Common myeloid progenitor, CD34-positive (primary cell): ENCODE data around the gene FLCN.

Experiments used
- CTCF ChIA-PET: fragments of 350-600 bp; sonication (Branson Sonifier 250); formaldehyde crosslinking; loops from one replicate; lab custom pipeline; 2021; ENCODE audit warnings: antibody characterized with exemption; lab: Charles Lee
- POLR2A ChIA-PET: fragments of 350-600 bp; sonication (Branson Sonifier 250); formaldehyde crosslinking; loops from one replicate; lab custom pipeline; 2021; ENCODE audit warnings: antibody characterized with exemption; lab: Charles Lee
- DNase-seq, 3 donors: peaks; one replicate each; pipeline versions ENCODE4 v3.0.0 to v3.0.0-alpha.2; 2013
- H3K27ac ChIP-seq, 2 experiments: 1 replicate in 1 of 2; 2 replicates in 1 of 2; pipeline ENCODE4 v1.7.0; 2013; ENCODE audit warnings: inconsistent platforms in 2 of 2, low read length in 2 of 2, mild to moderate bottlenecking in 2 of 2, low read depth in 1 of 2, moderate library complexity in 1 of 2; ENCODE audit not compliant: severe bottlenecking in 2 of 2, insufficient read depth in 1 of 2, poor library complexity in 1 of 2
- H3K27me3 ChIP-seq, 5 experiments: replicated peaks in 2 of 5; 1 replicate in 3 of 5; 2 replicates in 2 of 5; pipeline versions ENCODE4 v1.6.1 to v1.7.0; 2013; ENCODE audit warnings: low read length in 4 of 5, mild to moderate bottlenecking in 2 of 5, moderate library complexity in 2 of 5, inconsistent platforms in 1 of 5; ENCODE audit not compliant: insufficient read depth in 5 of 5, control insufficient read depth in 4 of 5
- H3K36me3 ChIP-seq, 4 experiments: 1 replicate in 2 of 4; 2 replicates in 2 of 4; pipeline versions ENCODE4 v1.6.1 to v1.7.0; 2013; ENCODE audit warnings: low read length in 3 of 4, control low read depth in 1 of 4, mild to moderate bottlenecking in 1 of 4; ENCODE audit not compliant: control insufficient read depth in 4 of 4, insufficient read depth in 4 of 4
- H3K4me1 ChIP-seq, 4 experiments: 1 replicate in 3 of 4; 2 replicates in 1 of 4; pipeline versions ENCODE4 v1.6.1 to v1.7.1; 2013; ENCODE audit warnings: low read length in 3 of 4, mild to moderate bottlenecking in 3 of 4, control low read depth in 1 of 4, inconsistent platforms in 1 of 4, moderate library complexity in 1 of 4; ENCODE audit not compliant: control insufficient read depth in 4 of 4, insufficient read depth in 4 of 4; ENCODE audit errors: control extremely low read depth in 1 of 4
- H3K4me3 ChIP-seq, 7 experiments: 1 replicate in 4 of 7; 2 replicates in 3 of 7; pipeline versions ENCODE4 v1.5.1 to v1.7.0; 2013; ENCODE audit warnings: mild to moderate bottlenecking in 7 of 7, low read length in 6 of 7, moderate library complexity in 6 of 7, inconsistent platforms in 2 of 7, low read depth in 2 of 7, control low read depth in 1 of 7; ENCODE audit not compliant: insufficient read depth in 4 of 7, control insufficient read depth in 1 of 7; ENCODE audit errors: extremely low read depth in 1 of 7
- H3K9me3 ChIP-seq, 5 experiments: 1 replicate in 4 of 5; 2 replicates in 1 of 5; pipeline versions ENCODE4 v1.6.1 to v1.7.1; 2013; ENCODE audit warnings: low read length in 4 of 5, mild to moderate bottlenecking in 2 of 5, inconsistent platforms in 1 of 5, low read depth in 1 of 5, moderate library complexity in 1 of 5; ENCODE audit not compliant: control insufficient read depth in 4 of 5, insufficient read depth in 2 of 5; ENCODE audit errors: control extremely low read depth in 1 of 5
- WGBS: methylation state at CpG from one replicate; pipeline ENCODE4 v1.1.5; 2013; ENCODE audit not compliant: insufficient coverage; 5-methylcytosine and 5-hydroxymethylcytosine counted together

Gene FLCN

GRCh38 chr17:17229416-17230384 lies 7.3 kb downstream of the FLCN start:
- no peak for DNase-seq
- no peak overlapping the region for H3K27ac ChIP-seq
- H3K4me1 ChIP-seq = no peaks in the 10 kb centered on the region
- ChIA-PET CTCF (no interaction called here), POLR2A (no interaction called here)
- 99% methylated on average over 19 of the region's 26 CpGs for WGBS
- H3K9me3 ChIP-seq = no peaks in the 10 kb centered on the region
- peaks cover 14 to 77% (median 66%) of the 10 kb centered on the region in 4 experiments for H3K36me3 ChIP-seq
- no peak overlapping the region for H3K4me3 ChIP-seq
- no peaks in the 10 kb centered on the region for H3K27me3 ChIP-seq

DNA sequence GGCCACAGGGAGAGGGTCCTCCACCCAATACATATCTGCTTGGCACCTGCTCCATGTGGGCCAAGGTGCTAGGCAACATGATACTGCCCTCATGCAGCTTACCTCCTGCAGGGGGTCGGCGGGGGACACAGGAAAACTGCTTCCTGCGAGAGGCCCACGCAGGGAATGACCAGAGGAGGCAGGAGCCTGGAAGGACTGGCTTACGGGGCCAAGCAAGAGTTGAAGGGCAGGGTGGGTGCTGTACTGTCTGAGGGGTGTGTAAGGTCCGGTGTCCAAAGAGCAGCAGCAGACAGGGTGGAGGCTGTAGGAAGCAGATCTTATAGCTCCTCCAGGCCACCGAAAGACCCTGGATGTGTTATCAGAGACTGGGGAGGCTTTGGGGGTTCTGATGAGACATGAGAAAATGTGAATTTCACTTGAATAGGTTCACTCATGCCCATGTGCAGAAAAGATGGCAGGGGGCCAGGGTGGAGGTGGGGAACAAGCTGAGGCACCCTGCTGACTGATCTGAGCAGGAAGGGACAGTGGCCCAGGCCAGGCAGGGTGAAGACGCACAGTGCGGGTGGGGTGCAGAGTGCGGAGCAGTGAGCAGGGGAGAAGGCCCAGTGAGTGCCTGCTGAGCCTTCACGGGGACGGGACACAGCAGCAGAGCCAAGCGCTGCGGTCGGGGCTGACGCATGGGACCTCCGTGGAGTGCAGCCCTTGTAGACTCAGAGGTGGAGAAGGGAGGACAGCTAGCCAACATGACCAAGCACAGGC lies 8.3 kb downstream of the FLCN start:
- no peak for DNase-seq
- ChIA-PET CTCF (no interaction called here), POLR2A (no interaction called here)
- no peak overlapping the region for H3K4me3 ChIP-seq
- peaks cover 14 to 86% (median 75%) of the 10 kb centered on the region in 4 experiments for H3K36me3 ChIP-seq
- H3K4me1 ChIP-seq = no peaks in the 10 kb centered on the region
- no peak overlapping the region for H3K27ac ChIP-seq
- WGBS = 97% methylated on average over 17 of the region's 17 CpGs
- H3K27me3 ChIP-seq = no peaks in the 10 kb centered on the region
- no peaks in the 10 kb centered on the region for H3K9me3 ChIP-seq

- WGBS = 97% methylated on average over 22 of the region's 25 CpGs
- POLR2A ChIA-PET = no interaction called here
- Histone ChIP-seq H3K27ac (no peak overlapping the region), H3K27me3 (no peaks in the 10 kb centered on the region), H3K4me1 (no peaks in the 10 kb centered on the region), H3K9me3 (no peaks in the 10 kb centered on the region), H3K36me3 (peaks cover 14 to 91% (median 80%) of the 10 kb centered on the region in 4 experiments), H3K4me3 (no peak overlapping the region)
- DNase-seq = no peak
- CTCF ChIA-PET = no interaction called here
These were observed 9.1 kb downstream of the FLCN start for GRCh38 chr17:17227608-17228520.

DNA sequence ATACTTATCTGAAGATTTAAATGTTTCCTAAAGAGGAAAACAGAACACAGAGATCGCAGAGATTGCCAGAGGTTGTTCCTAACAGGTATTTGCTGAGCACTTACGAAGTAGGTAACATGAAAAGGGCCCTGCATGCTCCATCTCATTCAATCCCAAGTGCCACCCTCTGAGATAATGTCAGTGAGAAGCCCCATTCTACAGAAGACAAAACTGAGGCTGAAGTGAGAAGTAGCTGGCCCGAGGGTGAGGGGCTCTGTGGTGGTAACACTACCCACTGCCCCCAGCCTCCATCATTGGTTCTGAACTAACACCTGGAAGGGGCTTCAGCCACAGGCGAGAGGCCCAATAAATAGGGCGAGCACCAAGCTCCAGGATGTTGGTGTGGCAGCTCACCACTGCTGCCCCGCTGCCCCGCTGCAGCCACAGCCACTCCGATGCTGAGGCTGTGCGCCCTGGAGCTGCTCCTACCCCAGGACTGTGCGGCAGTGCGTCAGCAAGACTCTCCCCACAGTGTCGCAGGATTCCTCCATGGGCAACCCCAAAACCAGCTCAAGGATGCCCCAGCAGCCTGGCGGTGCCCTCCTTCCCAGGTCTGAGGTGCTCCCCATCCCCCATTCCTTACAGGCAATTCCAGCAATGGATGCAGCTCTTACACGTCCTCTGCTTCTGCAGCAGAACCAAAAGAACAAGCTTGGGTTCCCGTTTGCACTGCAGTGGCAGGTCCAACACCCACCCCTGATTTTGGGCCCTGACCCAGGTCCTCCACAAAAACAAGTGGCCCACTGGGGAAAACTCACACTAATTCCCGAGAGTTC lies 10.3 kb downstream of the FLCN start:
- POLR2A ChIA-PET = no interaction called here
- DNase-seq = no peak
- Histone ChIP-seq H3K4me1 (no peaks in the 10 kb centered on the region), H3K4me3 (no peak overlapping the region), H3K27me3 (no peaks in the 10 kb centered on the region), H3K27ac (no peak overlapping the region), H3K36me3 (peaks cover 14 to 91% (median 78%) of the 10 kb centered on the region in 4 experiments), H3K9me3 (no peaks in the 10 kb centered on the region)
- WGBS = 98% methylated on average over 15 of the region's 16 CpGs
- CTCF ChIA-PET = no interaction called here

DNA sequence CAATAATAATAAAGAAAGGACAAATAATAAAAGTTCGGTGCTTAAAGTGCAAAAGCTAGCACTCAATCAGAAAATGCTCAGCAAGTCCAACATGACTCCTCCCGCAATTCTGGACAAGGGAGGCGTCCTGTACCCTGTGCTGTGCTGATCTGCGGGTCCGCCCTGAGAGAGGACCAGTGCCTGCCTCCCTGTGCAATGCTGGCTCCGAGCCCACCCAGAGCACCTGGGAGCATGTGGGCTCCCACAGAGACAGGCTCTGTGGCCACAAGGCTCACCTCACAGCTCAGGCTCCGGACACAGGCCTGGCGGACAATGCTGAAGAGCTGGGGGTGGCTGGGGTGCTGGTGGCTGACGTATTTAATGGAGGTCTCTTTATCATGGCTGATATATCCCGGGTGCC lies 11.1 kb downstream of the FLCN start:
- Histone ChIP-seq H3K36me3 (peaks cover 14 to 91% (median 79%) of the 10 kb centered on the region in 4 experiments), H3K4me1 (no peaks in the 10 kb centered on the region), H3K9me3 (no peaks in the 10 kb centered on the region), H3K27me3 (no peaks in the 10 kb centered on the region), H3K27ac (no peak overlapping the region), H3K4me3 (no peak overlapping the region)
- 98% methylated on average over 6 of the region's 10 CpGs for whole genome bisulfite sequencing
- POLR2A ChIA-PET = no interaction called here
- no peak for DNase-seq
- CTCF ChIA-PET = no interaction called here

- Histone ChIP-seq H3K27me3 (no peaks in the 10 kb centered on the region), H3K27ac (no peak overlapping the region), H3K36me3 (peaks cover 14 to 95% (median 79%) of the 10 kb centered on the region in 4 experiments), H3K4me3 (no peak overlapping the region), H3K4me1 (no peaks in the 10 kb centered on the region), H3K9me3 (no peaks in the 10 kb centered on the region)
- WGBS = 100% methylated on average over 8 of the region's 8 CpGs
- POLR2A ChIA-PET = no interaction called here
- DNase-seq = no peak
- CTCF ChIA-PET = interaction anchor here (1.1 kb wide), 1 partner anchor 46 kb away, joined by 3 read pairs; no protein-coding TSS in a partner anchor
These were observed 12.8 kb downstream of the FLCN start for GRCh38 chr17:17224137-17224536.
